HCT116 (cell line): ENCODE measurements around the gene ZNF146. TPM values are rescaled to one million over a fixed set of nuclear protein-coding genes. Genes with fewer than 3 reads are reported as not detected.

Experiments used
- ATAC-seq: fragments of 200-7000 bp; cut with Tn5 transposase; 2 replicates; pipeline ENCODE4 v1.9.1; 2020; ENCODE audit warnings: mild to moderate bottlenecking, moderate library complexity
- BruUV-seq: library from RNA; stranded (reverse); fragments of 400-500 nt; replicated peaks from 2 replicates; lab custom pipeline; 2021; lab: Mats Ljungman, UMichigan
- CTCF ChIA-PET: fragments of 300-600 bp; sonication (Branson Sonifier 250); formaldehyde crosslinking; loops from one replicate; lab custom pipeline; 2021; ENCODE audit warnings: antibody characterized with exemption; lab: Charles Lee
- POLR2A ChIA-PET: fragments of 300-600, 350-600 bp; sonication (Branson Sonifier 250); formaldehyde crosslinking; loops from one replicate; lab custom pipeline; 2021; ENCODE audit warnings: antibody characterized with exemption; lab: Charles Lee
- RAD21 ChIA-PET, 2 experiments: fragments of 300-600 bp; sonication (Branson Sonifier 250); formaldehyde crosslinking; loops; one replicate each; lab custom pipeline; 2023; ENCODE audit warnings: low total read pairs in 2 of 2; ENCODE audit not compliant: uncharacterized antibody in 2 of 2, unreplicated experiment in 2 of 2, low non-redundant PET in 1 of 2; lab: Charles Lee
- DNase-seq: peaks from one replicate; pipeline ENCODE4 v3.0.0-alpha.2; 2010; ENCODE audit warnings: low read depth, low spot score
- H2AFZ ChIP-seq: fragments of 200-600 bp; shearing (Covaris generic), sonication (generic); 2 replicates; pipeline ENCODE4 v1.6.1; 2017; ENCODE audit warnings: low read depth, mixed run types, mixed read lengths, antibody characterized with exemption, low read length; ENCODE audit not compliant: poor library complexity, severe bottlenecking
- H3K27ac ChIP-seq: 2 replicates; pipeline ENCODE4 v1.5.1; 2012; ENCODE audit warnings: low read depth, low read length
- H3K27me3 ChIP-seq: fragments of 200-600 bp; sonication (generic); 2 replicates; pipeline ENCODE4 v1.6.1; 2016; ENCODE audit warnings: mixed run types, low read length, mixed read lengths; ENCODE audit not compliant: insufficient read depth
- H3K36me3 ChIP-seq, 2 experiments: fragments of 200-500 bp in 1 of 2; fragments of 200-600 bp in 1 of 2; sonication (Bioruptor generic) in 1 of 2; sonication (generic) in 1 of 2; 2 replicates each; pipeline versions ENCODE4 v1.5.1 to v1.6.1; 2014 to 2016; ENCODE audit warnings: low read length in 2 of 2, inconsistent platforms in 1 of 2, mixed read lengths in 1 of 2, mixed run types in 1 of 2; ENCODE audit not compliant: insufficient read depth in 2 of 2, control insufficient read depth in 1 of 2
- H3K4me1 ChIP-seq, 2 experiments: fragments of 200-600 bp in 1 of 2; sonication (generic) in 1 of 2; 2 replicates each; pipeline versions ENCODE4 v1.5.1 to v1.6.1; 2012 to 2017; ENCODE audit warnings: low read length in 2 of 2, inconsistent platforms in 1 of 2, mild to moderate bottlenecking in 1 of 2, mixed read lengths in 1 of 2, mixed run types in 1 of 2, moderate library complexity in 1 of 2; ENCODE audit not compliant: insufficient read depth in 2 of 2, control insufficient read depth in 1 of 2
- H3K4me2 ChIP-seq: fragments of 200-600 bp; sonication (generic); 2 replicates; pipeline ENCODE4 v1.6.1; 2017; ENCODE audit warnings: mixed run types, low read length, mixed read lengths
- H3K4me3 ChIP-seq, 2 experiments: fragments of 200-600 bp in 1 of 2; sonication (generic) in 1 of 2; replicated peaks in 1 of 2; 2 replicates each; pipeline ENCODE4 v1.5.1; 2011 to 2016; ENCODE audit warnings: low read length in 2 of 2, control low read depth in 1 of 2, low read depth in 1 of 2, mild to moderate bottlenecking in 1 of 2, mixed read lengths in 1 of 2, mixed run types in 1 of 2
- H3K79me2 ChIP-seq: fragments of 200-600 bp; sonication (generic); 2 replicates; pipeline ENCODE4 v1.6.1; 2017; ENCODE audit warnings: mild to moderate bottlenecking, mixed run types, low read length, moderate library complexity, mixed read lengths; ENCODE audit not compliant: insufficient read depth
- H3K9ac ChIP-seq: fragments of 200-600 bp; sonication (generic); 2 replicates; pipeline ENCODE4 v1.6.1; 2016; ENCODE audit warnings: low read length, mixed read lengths
- H3K9me2 ChIP-seq: fragments of 200-600 bp; sonication (generic), shearing (Covaris generic); 2 replicates; pipeline ENCODE4 v1.6.1; 2017; ENCODE audit warnings: mixed run types, mild to moderate bottlenecking, moderate library complexity; ENCODE audit not compliant: insufficient read depth
- H3K9me3 ChIP-seq, 2 experiments: fragments of 200-500 bp in 1 of 2; fragments of 200-600 bp in 1 of 2; sonication (Bioruptor generic) in 1 of 2; sonication (generic) in 1 of 2; 2 replicates each; pipeline ENCODE4 v1.6.1; 2014 to 2017; ENCODE audit warnings: low read length in 2 of 2, mixed read lengths in 2 of 2, inconsistent platforms in 1 of 2, low read depth in 1 of 2, mild to moderate bottlenecking in 1 of 2, mixed run types in 1 of 2, moderate library complexity in 1 of 2; ENCODE audit not compliant: control insufficient read depth in 1 of 2, insufficient read depth in 1 of 2
- H4K20me1 ChIP-seq: fragments of 200-600 bp; sonication (generic), shearing (Covaris generic); 2 replicates; pipeline ENCODE4 v1.6.1; 2017; ENCODE audit warnings: mixed run types, mild to moderate bottlenecking, moderate library complexity; ENCODE audit not compliant: insufficient read depth
- CBX3 ChIP-seq: IDR thresholded peaks from 2 replicates; pipeline ENCODE4 v1.6.1; 2012; ENCODE audit warnings: low read depth
- CEBPB ChIP-seq: IDR thresholded peaks from 2 replicates; pipeline ENCODE4 v1.6.1; 2012; ENCODE audit warnings: low read depth
- EZH2phosphoT487 ChIP-seq: fragments of 200-600 bp; IDR thresholded peaks from 2 replicates; pipeline ENCODE4 v1.6.1; 2018; ENCODE audit warnings: antibody characterized with exemption, borderline replicate concordance
- FOSL1 ChIP-seq: IDR thresholded peaks from 2 replicates; pipeline ENCODE4 v1.6.1; 2012; ENCODE audit warnings: low read depth
- JUND ChIP-seq: IDR thresholded peaks from 2 replicates; pipeline ENCODE4 v1.6.1; 2012
- RAD21 ChIP-seq: IDR thresholded peaks from 2 replicates; pipeline ENCODE4 v1.6.1; 2012; ENCODE audit warnings: low read depth, mild to moderate bottlenecking
- SRF ChIP-seq: IDR thresholded peaks from 2 replicates; pipeline ENCODE4 v1.6.1; 2012; ENCODE audit warnings: low read depth
- TCF7L2 ChIP-seq: IDR thresholded peaks from 2 replicates; pipeline ENCODE4 v1.7.0; 2011; ENCODE audit warnings: borderline replicate concordance, inconsistent platforms; ENCODE audit not compliant: insufficient read depth, insufficient read length; ENCODE audit errors: extremely low read depth
- ZFX ChIP-seq: fragments of 450-650 bp; IDR thresholded peaks from 2 replicates; pipeline ENCODE4 v1.6.1; 2017
- ZNF274 ChIP-seq: fragments of 200-500 bp; sonication (Bioruptor generic); IDR thresholded peaks from 2 replicates; pipeline ENCODE4 v1.6.1; 2014; ENCODE audit warnings: mild to moderate bottlenecking, low read depth, low read length, inconsistent platforms
- intact Hi-C: fragments of 100-400 bp; cut with micrococcal nuclease; formaldehyde crosslinking; loops from 2 replicates; pipeline ENCODE4 v1.10.0; 2022
- total RNA-seq: library from RNA; stranded (reverse); gene quantifications from one replicate; pipeline ENCODE4 v1.2.1, GENCODE V29; 2021; ENCODE audit not compliant: unreplicated experiment
- TF ChIP-seq, protein P1 (sequence below): IDR thresholded peaks from 2 replicates; pipeline ENCODE4 v1.6.1; 2012
- TF ChIP-seq, protein P2 (sequence below), 3 experiments: fragments of 200-600 bp in 1 of 3; sonication (generic) in 1 of 3; IDR thresholded peaks in 2 of 3; conservative IDR thresholded peaks in 1 of 3; 2 replicates each; pipeline ENCODE4 v1.5.1; 2012 to 2017; ENCODE audit warnings: low read depth in 2 of 3, low read length in 2 of 3, antibody characterized with exemption in 1 of 3, borderline replicate concordance in 1 of 3, control low read depth in 1 of 3, mild to moderate bottlenecking in 1 of 3, mixed read lengths in 1 of 3, mixed run types in 1 of 3, moderate library complexity in 1 of 3; ENCODE audit not compliant: insufficient read depth in 1 of 3
- TF ChIP-seq, protein P3 (sequence below): IDR thresholded peaks from 2 replicates; pipeline ENCODE4 v1.6.1; 2012; ENCODE audit warnings: low read depth

Gene ZNF146
- total RNA-seq, 1 experiment from 2014 or later, result 105 TPM

DNA sequence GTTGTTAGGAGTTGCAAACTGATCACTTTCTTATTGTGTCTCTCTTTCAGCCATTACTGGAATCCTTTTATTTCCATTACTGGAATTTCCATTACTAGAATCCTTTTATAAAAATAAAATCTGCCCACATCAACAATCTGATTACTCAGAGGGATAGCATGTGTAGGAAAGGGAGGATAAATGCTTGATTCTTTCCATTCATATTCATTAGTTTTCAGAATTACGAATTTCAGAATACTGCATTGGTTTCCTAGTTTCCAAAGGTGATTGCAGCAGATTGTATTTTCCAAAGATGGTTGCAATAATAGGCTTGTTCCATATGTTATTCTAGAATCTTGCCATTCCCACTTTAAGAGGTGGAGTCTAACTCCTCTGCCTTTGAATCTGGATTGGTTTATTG, 37.1 kb downstream of the ZNF146 start:
- ChIA-PET CTCF (no interaction called here), POLR2A (no interaction called here), RAD21 (no interaction called here)
- Histone ChIP-seq H3K9me3 (no peaks in the 10 kb centered on the region), H3K27me3 (no peaks in the 10 kb centered on the region), H3K79me2 (no peaks in the 10 kb centered on the region), H3K36me3 (no peaks in the 10 kb centered on the region), H3K27ac (no peak overlapping the region), H2AFZ (no peak overlapping the region), H3K4me2 (no peak overlapping the region), H4K20me1 (no peaks in the 10 kb centered on the region), H3K9ac (no peak overlapping the region), H3K4me1 (no peaks in the 10 kb centered on the region), H3K4me3 (no peak overlapping the region), H3K9me2 (no peaks in the 10 kb centered on the region)
- BruUV-seq, result no TSS peak
- ATAC-seq (no peak), DNase-seq (no peak)
- no peak for TF ChIP-seq CBX3
- TF ChIP-seq JUND, result no peak
- TF ChIP-seq SRF, result no peak
- TF ChIP-seq, protein P1, sequence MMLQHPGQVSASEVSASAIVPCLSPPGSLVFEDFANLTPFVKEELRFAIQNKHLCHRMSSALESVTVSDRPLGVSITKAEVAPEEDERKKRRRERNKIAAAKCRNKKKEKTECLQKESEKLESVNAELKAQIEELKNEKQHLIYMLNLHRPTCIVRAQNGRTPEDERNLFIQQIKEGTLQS, result no peak
- no peak for TF ChIP-seq TCF7L2
- TF ChIP-seq ZNF274, result no peak
- no peak for TF ChIP-seq EZH2phosphoT487
- TF ChIP-seq, protein P2, sequence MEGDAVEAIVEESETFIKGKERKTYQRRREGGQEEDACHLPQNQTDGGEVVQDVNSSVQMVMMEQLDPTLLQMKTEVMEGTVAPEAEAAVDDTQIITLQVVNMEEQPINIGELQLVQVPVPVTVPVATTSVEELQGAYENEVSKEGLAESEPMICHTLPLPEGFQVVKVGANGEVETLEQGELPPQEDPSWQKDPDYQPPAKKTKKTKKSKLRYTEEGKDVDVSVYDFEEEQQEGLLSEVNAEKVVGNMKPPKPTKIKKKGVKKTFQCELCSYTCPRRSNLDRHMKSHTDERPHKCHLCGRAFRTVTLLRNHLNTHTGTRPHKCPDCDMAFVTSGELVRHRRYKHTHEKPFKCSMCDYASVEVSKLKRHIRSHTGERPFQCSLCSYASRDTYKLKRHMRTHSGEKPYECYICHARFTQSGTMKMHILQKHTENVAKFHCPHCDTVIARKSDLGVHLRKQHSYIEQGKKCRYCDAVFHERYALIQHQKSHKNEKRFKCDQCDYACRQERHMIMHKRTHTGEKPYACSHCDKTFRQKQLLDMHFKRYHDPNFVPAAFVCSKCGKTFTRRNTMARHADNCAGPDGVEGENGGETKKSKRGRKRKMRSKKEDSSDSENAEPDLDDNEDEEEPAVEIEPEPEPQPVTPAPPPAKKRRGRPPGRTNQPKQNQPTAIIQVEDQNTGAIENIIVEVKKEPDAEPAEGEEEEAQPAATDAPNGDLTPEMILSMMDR (IDR thresholded peaks at IDR 0.05 in 2 of 3, conservative IDR thresholded peaks at IDR 0.05 in 1 of 3; ENCODE audit: borderline replicate concordance in 1 of 3, insufficient read depth in 1 of 3, low read depth in 2 of 3, low read length in 2 of 3), result no peak
- no peak for TF ChIP-seq ZFX
- intact Hi-C loops, result no loop called here

DNA sequence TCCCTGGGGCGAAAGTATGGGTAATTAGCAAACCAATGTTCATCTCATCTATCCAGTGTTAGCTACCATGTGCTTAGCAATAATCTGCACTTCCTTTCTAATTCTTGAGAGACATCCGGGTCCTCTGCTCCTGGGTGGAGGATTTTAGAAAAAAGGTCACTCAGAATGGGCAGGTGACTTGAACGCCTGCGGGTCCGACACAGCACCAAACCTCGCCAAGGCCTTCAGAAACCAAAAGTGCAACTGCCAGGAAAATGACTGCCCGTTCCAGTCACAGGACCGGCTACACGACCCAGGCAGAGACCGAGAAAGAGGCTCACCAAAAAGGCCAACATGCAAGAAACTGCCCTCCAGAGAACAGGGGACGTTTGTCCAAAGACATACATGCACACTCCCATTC, 39.9 kb downstream of the ZNF146 start:
- H3K36me3 ChIP-seq, result no peaks in the 10 kb centered on the region
- CTCF ChIA-PET, result no interaction called here
- H3K4me2 ChIP-seq, result no peak overlapping the region
- DNase-seq, result no peak
- BruUV-seq, result no TSS peak
- POLR2A ChIA-PET, result no interaction called here
- no peak overlapping the region for H3K9ac ChIP-seq
- H3K4me1 ChIP-seq, result no peaks in the 10 kb centered on the region
- H3K9me3 ChIP-seq, result no peaks in the 10 kb centered on the region
- intact Hi-C loops, result no loop called here
- no peaks in the 10 kb centered on the region for H3K27me3 ChIP-seq
- no peak for ATAC-seq
- H3K9me2 ChIP-seq, result no peaks in the 10 kb centered on the region
- no peak overlapping the region for H3K27ac ChIP-seq
- RAD21 ChIA-PET, result no interaction called here
- H4K20me1 ChIP-seq, result no peaks in the 10 kb centered on the region
- no peak overlapping the region for H3K4me3 ChIP-seq
- H3K79me2 ChIP-seq, result no peaks in the 10 kb centered on the region
- H2AFZ ChIP-seq, result no peak overlapping the region
- TF ChIP-seq ZFX, result no peak
- no peak for TF ChIP-seq ZNF274
- TF ChIP-seq FOSL1, result no peak
- TF ChIP-seq RAD21, result no peak
- TF ChIP-seq CEBPB, result no peak
- TF ChIP-seq, protein P3, sequence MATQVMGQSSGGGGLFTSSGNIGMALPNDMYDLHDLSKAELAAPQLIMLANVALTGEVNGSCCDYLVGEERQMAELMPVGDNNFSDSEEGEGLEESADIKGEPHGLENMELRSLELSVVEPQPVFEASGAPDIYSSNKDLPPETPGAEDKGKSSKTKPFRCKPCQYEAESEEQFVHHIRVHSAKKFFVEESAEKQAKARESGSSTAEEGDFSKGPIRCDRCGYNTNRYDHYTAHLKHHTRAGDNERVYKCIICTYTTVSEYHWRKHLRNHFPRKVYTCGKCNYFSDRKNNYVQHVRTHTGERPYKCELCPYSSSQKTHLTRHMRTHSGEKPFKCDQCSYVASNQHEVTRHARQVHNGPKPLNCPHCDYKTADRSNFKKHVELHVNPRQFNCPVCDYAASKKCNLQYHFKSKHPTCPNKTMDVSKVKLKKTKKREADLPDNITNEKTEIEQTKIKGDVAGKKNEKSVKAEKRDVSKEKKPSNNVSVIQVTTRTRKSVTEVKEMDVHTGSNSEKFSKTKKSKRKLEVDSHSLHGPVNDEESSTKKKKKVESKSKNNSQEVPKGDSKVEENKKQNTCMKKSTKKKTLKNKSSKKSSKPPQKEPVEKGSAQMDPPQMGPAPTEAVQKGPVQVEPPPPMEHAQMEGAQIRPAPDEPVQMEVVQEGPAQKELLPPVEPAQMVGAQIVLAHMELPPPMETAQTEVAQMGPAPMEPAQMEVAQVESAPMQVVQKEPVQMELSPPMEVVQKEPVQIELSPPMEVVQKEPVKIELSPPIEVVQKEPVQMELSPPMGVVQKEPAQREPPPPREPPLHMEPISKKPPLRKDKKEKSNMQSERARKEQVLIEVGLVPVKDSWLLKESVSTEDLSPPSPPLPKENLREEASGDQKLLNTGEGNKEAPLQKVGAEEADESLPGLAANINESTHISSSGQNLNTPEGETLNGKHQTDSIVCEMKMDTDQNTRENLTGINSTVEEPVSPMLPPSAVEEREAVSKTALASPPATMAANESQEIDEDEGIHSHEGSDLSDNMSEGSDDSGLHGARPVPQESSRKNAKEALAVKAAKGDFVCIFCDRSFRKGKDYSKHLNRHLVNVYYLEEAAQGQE, result no peak
- TF ChIP-seq CBX3, result no peak
